Measurements from ENCODE around the gene TGM3. TPM values are rescaled to one million over a fixed set of nuclear protein-coding genes. Genes with fewer than 3 reads are reported as not detected.

The TGM3 gene
- total RNA-seq, 5 donors from 2014 or later (not counting 1 experiment from before 2014, with no cell fraction given): not detected

DNA sequence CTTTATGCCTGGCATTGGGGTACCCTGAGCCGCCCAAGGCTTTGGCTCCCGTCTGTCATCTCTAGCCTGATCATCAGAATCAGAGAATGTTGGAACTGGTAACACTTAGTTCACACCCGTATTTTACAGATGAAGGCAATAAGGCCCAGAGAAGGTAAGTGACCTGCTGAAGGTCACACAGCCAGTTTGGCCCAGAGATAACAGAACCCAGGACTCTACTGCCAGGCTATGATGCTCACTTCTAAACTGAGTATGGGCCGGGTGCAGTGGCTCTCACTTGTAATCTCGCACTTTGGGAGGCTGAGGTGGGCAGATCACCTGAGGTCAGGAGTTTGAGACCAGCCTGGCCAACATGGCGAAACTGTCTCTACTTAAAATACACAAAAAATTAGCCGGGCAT, 83.1 kb downstream of the TGM3 start:
- H3K4me3 ChIP-seq (ENCODE audit: control insufficient read depth in 1 of 2, extremely low read depth in 1 of 2, low read length in 1 of 2): no peak overlapping the region
- Mint-ChIP-seq H3K4me1 (peaks cover 21 to 30% (median 25%) of the 10 kb centered on the region in 3 donors), H3K27ac (no peak overlapping the region), H3K36me3 (no peaks in the 10 kb centered on the region), H3K9me3 (no peaks in the 10 kb centered on the region), H3K4me3 (peak overlapping the region in 1 of 3 donors; percentile 66), H3K27me3 (peaks cover 11 to 16% of the 10 kb centered on the region in 2 donors)
- DNase-seq: no peak
- no peaks in the 10 kb centered on the region for H3K36me3 ChIP-seq (ENCODE audit: control insufficient read depth in 2 of 2, extremely low read depth in 1 of 2, insufficient read depth in 1 of 2, low read length in 1 of 2)
- POLR2A ChIA-PET: no interaction called here
- CTCF ChIA-PET: no interaction called here
- ATAC-seq (replicated peaks in 1 of 4): no peak
- H3K9me3 ChIP-seq: no peaks in the 10 kb centered on the region
- H3K4me1 ChIP-seq (ENCODE audit: control insufficient read depth in 1 of 2, extremely low read depth in 1 of 2, insufficient read depth in 2 of 2, low read length in 2 of 2): peaks cover 4 to 24% of the 10 kb centered on the region in 2 experiments
- H3K27ac ChIP-seq (ENCODE audit: low read length): no peak overlapping the region
- peaks cover 0 to 43% of the 10 kb centered on the region in 2 experiments for H3K27me3 ChIP-seq (replicated peaks in 1 of 2; ENCODE audit: control insufficient read depth in 2 of 2, extremely low read depth in 1 of 2, insufficient read depth in 2 of 2, low read length in 1 of 2)
- 97% methylated on average over 7 of the region's 7 CpGs for WGBS (ENCODE audit: insufficient coverage)

DNA sequence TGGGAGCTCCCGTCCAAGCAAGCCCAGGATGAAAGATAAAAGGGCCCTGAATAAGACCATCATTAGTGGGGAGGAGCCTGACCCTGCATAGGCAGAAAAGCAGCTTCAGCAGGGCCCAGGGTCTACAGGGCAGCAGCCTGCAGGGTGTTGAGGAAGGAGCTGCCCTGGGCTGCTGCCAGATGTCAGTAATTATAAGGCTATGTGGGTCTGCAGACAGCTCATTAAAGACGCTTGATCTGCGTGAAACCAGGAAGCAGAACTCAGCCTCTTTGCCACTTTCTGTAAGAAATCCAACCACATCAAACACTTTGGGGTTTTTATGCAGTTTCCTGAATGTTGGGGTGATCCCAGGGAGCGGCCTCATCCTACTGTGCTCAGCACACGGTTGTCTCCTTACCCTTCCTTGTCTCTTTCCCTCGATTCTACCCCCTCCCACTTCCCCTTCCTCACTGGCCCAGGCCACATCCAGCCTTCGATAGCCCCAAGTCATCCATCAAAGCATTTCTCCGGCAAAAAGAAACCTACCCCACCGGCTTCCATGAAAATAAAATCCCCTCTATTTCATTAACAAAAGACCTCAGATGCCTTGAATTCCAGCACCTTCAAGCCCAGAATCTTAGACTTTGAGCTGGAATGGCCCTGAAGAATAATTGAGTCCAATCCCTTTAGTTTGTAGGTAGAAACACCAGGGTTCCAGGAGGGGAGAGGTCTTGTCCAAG, 83.9 kb downstream of the TGM3 start:
- no peaks in the 10 kb centered on the region for H3K9me3 ChIP-seq
- no peaks in the 10 kb centered on the region for H3K9me3 Mint-ChIP-seq
- H3K27me3 Mint-ChIP-seq: peaks cover 5 to 18% of the 10 kb centered on the region in 2 donors
- peak overlapping the region in 1 of 2 donors; percentile 49 for H3K4me3 ChIP-seq (ENCODE audit: control insufficient read depth in 1 of 2, extremely low read depth in 1 of 2, low read length in 1 of 2)
- ATAC-seq (replicated peaks in 1 of 4) (peak; percentile 55 to 82 (median 75)), DNase-seq (peak in 18 of 35 experiments; percentile 1 to 63 (median 8))
- H3K27ac Mint-ChIP-seq: no peak overlapping the region
- H3K4me1 Mint-ChIP-seq: peaks cover 26 to 30% (median 27%) of the 10 kb centered on the region in 3 donors
- ChIA-PET POLR2A (interaction anchor here in 1 of 2 donors (0.6 kb wide), 1 partner anchor 12 kb away, joined by 3 read pairs; no protein-coding TSS in a partner anchor), CTCF (interaction anchor here in 1 of 2 donors (0.6 kb wide), 1 partner anchor 603 kb away, joined by 4 read pairs; no protein-coding TSS in a partner anchor)
- H3K36me3 Mint-ChIP-seq: no peaks in the 10 kb centered on the region
- no peak overlapping the region for H3K27ac ChIP-seq (ENCODE audit: low read length)
- peak overlapping the region in 2 of 3 donors; percentile 18 to 66 for H3K4me3 Mint-ChIP-seq
- H3K36me3 ChIP-seq (ENCODE audit: control insufficient read depth in 2 of 2, extremely low read depth in 1 of 2, insufficient read depth in 1 of 2, low read length in 1 of 2): no peaks in the 10 kb centered on the region
- peaks cover 0 to 39% of the 10 kb centered on the region in 2 experiments for H3K27me3 ChIP-seq (replicated peaks in 1 of 2; ENCODE audit: control insufficient read depth in 2 of 2, extremely low read depth in 1 of 2, insufficient read depth in 2 of 2, low read length in 1 of 2)
- 3% methylated on average over 5 of the region's 9 CpGs for WGBS (ENCODE audit: insufficient coverage)
- peaks cover 4 to 24% of the 10 kb centered on the region in 2 experiments for H3K4me1 ChIP-seq (ENCODE audit: control insufficient read depth in 1 of 2, extremely low read depth in 1 of 2, insufficient read depth in 2 of 2, low read length in 2 of 2)

DNA sequence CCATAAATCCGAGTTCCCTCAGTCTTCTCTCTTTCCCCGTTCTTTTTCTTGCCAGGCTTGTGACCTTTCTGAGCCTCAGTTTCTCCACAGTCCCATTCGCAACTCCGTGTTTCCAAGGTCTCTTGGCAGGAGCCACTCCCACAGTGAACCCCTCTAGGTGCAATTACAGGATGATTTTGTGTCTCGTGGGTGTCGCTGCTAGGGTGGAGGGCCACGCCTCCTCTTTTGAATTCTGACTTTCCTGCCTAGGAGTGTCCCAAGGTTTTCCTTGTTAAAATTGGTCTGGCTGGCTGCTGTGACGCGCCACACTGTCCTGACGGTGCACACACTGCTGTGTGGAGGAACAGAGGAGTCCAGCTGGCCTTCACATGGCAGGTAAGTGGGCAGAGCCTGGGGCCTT, 84.8 kb downstream of the TGM3 start, which contains the start of gene TGM6:
TSS of gene TGM6 (plus strand) at position 301 of the 400 bp plus-strand sequence. CDS start at position 369, 68 bp downstream.
- Mint-ChIP-seq H3K27ac (no peak within 1 kb of the TSS), H3K27me3 (peaks cover 5 to 18% of the 10 kb centered on the region in 2 donors), H3K4me3 (peak within 1 kb of the TSS in 2 of 3 donors; percentile 18 to 66), H3K9me3 (no peaks in the 10 kb centered on the region), H3K4me1 (peaks cover 26 to 30% (median 27%) of the 10 kb centered on the region in 3 donors), H3K36me3 (no peaks in the 10 kb centered on the region)
- Histone ChIP-seq H3K36me3 (ENCODE audit: control insufficient read depth in 2 of 2, extremely low read depth in 1 of 2, insufficient read depth in 1 of 2, low read length in 1 of 2) (no peaks in the 10 kb centered on the region), H3K4me3 (ENCODE audit: control insufficient read depth in 1 of 2, extremely low read depth in 1 of 2, low read length in 1 of 2) (peak within 1 kb of the TSS in 1 of 2 donors; percentile 49), H3K27ac (ENCODE audit: low read length) (no peak within 1 kb of the TSS), H3K9me3 (no peaks in the 10 kb centered on the region), H3K4me1 (ENCODE audit: control insufficient read depth in 1 of 2, extremely low read depth in 1 of 2, insufficient read depth in 2 of 2, low read length in 2 of 2) (peaks cover 4 to 24% of the 10 kb centered on the region in 2 experiments), H3K27me3 (replicated peaks in 1 of 2; ENCODE audit: control insufficient read depth in 2 of 2, extremely low read depth in 1 of 2, insufficient read depth in 2 of 2, low read length in 1 of 2) (peaks cover 0 to 34% of the 10 kb centered on the region in 2 experiments)
- 98% methylated on average over 10 of the region's 10 CpGs for WGBS (ENCODE audit: insufficient coverage)
- ChIA-PET POLR2A (interaction anchor here in 1 of 2 donors (0.6 kb wide), 1 partner anchor 11 kb away, joined by 3 read pairs; no protein-coding TSS in a partner anchor), CTCF (no interaction called here)
- ATAC-seq (replicated peaks in 1 of 4): no peak
- no peak for DNase-seq

DNA sequence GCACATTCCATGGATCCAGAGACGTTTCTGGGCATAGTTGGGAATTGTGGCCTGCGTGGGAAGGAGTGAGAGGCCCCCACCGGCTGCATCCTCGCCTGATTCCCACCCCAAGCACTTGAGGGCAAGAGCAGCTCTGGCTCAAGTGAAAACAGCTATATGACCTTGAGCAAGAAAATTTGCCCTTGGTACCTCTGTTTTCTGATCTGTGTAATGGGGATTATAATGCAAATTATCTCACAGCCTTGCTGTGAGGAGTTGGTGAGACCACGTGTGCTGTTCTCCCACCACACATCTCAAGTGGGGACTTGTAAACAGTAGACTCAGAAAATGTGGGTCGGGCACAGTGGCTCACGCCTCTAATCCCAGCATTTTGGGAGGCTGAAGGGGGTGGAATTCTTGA, 85.5 kb downstream of the TGM3 start:
- Mint-ChIP-seq H3K4me1 (peaks cover 26 to 30% (median 27%) of the 10 kb centered on the region in 3 donors), H3K36me3 (no peaks in the 10 kb centered on the region), H3K27ac (no peak overlapping the region), H3K4me3 (no peak overlapping the region), H3K9me3 (peaks cover 0 to 3% (median 0%) of the 10 kb centered on the region in 3 donors), H3K27me3 (peaks cover 2 to 14% of the 10 kb centered on the region in 2 donors)
- Histone ChIP-seq H3K4me3 (ENCODE audit: control insufficient read depth in 1 of 2, extremely low read depth in 1 of 2, low read length in 1 of 2) (no peak overlapping the region), H3K36me3 (ENCODE audit: control insufficient read depth in 2 of 2, extremely low read depth in 1 of 2, insufficient read depth in 1 of 2, low read length in 1 of 2) (no peaks in the 10 kb centered on the region), H3K9me3 (no peaks in the 10 kb centered on the region), H3K27me3 (replicated peaks in 1 of 2; ENCODE audit: control insufficient read depth in 2 of 2, extremely low read depth in 1 of 2, insufficient read depth in 2 of 2, low read length in 1 of 2) (peaks cover 0 to 28% of the 10 kb centered on the region in 2 experiments), H3K27ac (ENCODE audit: low read length) (no peak overlapping the region), H3K4me1 (ENCODE audit: control insufficient read depth in 1 of 2, extremely low read depth in 1 of 2, insufficient read depth in 2 of 2, low read length in 2 of 2) (peaks cover 4 to 24% of the 10 kb centered on the region in 2 experiments)
- no peak for ATAC-seq (replicated peaks in 1 of 4)
- ChIA-PET CTCF (no interaction called here), POLR2A (no interaction called here)
- no CpG with 5 or more reads among the region's 7 CpGs for WGBS (ENCODE audit: insufficient coverage)
- no peak for DNase-seq

DNA sequence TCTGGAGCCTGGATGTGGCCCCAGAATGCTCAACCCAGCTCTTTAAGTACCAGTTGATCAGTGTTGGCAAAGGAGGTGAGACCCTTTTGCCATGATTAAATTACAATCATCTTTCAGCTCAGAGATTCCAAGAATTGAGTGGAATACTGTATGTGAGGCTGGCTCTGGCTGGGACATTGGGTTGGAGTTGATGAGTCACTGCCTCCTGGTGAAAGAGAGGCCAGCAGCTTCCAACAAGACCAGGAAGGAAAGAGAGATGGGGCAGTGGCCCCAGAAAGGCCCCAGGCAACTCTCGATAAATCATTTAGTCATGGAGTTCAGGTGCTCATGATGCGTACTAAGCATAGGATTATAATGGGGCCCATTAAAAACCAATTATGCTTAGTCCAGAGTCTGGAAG, 87.0 kb downstream of the TGM3 start:
- 100% methylated on average over 2 of the region's 2 CpGs for WGBS (ENCODE audit: insufficient coverage)
- no peak overlapping the region for H3K4me3 ChIP-seq (ENCODE audit: control insufficient read depth in 1 of 2, extremely low read depth in 1 of 2, low read length in 1 of 2)
- ATAC-seq (replicated peaks in 1 of 4): no peak
- H3K9me3 ChIP-seq: no peaks in the 10 kb centered on the region
- H3K4me1 Mint-ChIP-seq: peaks cover 26 to 30% (median 27%) of the 10 kb centered on the region in 3 donors
- ChIA-PET POLR2A (no interaction called here), CTCF (no interaction called here)
- no peak overlapping the region for H3K27ac ChIP-seq (ENCODE audit: low read length)
- peaks cover 4 to 24% of the 10 kb centered on the region in 2 experiments for H3K4me1 ChIP-seq (ENCODE audit: control insufficient read depth in 1 of 2, extremely low read depth in 1 of 2, insufficient read depth in 2 of 2, low read length in 2 of 2)
- H3K36me3 Mint-ChIP-seq: no peaks in the 10 kb centered on the region
- H3K4me3 Mint-ChIP-seq: no peak overlapping the region
- no peaks in the 10 kb centered on the region for H3K36me3 ChIP-seq (ENCODE audit: control insufficient read depth in 2 of 2, extremely low read depth in 1 of 2, insufficient read depth in 1 of 2, low read length in 1 of 2)
- no peak overlapping the region for H3K27ac Mint-ChIP-seq
- peaks cover 0 to 28% of the 10 kb centered on the region in 2 experiments for H3K27me3 ChIP-seq (replicated peaks in 1 of 2; ENCODE audit: control insufficient read depth in 2 of 2, extremely low read depth in 1 of 2, insufficient read depth in 2 of 2, low read length in 1 of 2)
- peaks cover 3 to 12% (median 4%) of the 10 kb centered on the region in 3 donors for H3K9me3 Mint-ChIP-seq
- no peak for DNase-seq
- peaks cover 1 to 8% of the 10 kb centered on the region in 2 donors for H3K27me3 Mint-ChIP-seq

DNA sequence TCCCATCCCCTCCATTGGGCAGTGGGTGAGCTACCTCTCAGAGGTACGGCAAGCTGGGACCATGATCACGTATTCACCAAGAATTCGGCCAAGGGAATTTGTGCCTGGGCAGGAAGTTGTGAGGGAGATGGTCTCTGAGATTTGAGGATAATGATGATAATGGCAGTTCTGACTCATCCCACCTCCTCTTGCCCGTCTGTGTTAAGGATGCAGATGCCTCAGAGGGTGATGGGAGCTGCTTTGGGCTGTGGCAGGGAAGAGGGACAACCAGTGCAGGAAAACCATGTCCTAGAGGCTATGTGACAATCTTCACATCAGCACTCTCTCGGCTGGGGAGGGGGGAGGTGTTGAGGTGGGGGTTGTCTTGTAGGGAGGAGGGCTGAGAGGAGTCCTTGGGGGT, 89.2 kb downstream of the TGM3 start:
- no peak for DNase-seq
- H3K36me3 ChIP-seq (ENCODE audit: control insufficient read depth in 2 of 2, extremely low read depth in 1 of 2, insufficient read depth in 1 of 2, low read length in 1 of 2): no peaks in the 10 kb centered on the region
- no peak for ATAC-seq (replicated peaks in 1 of 4)
- peaks cover 0 to 6% of the 10 kb centered on the region in 2 experiments for H3K4me1 ChIP-seq (ENCODE audit: control insufficient read depth in 1 of 2, extremely low read depth in 1 of 2, insufficient read depth in 2 of 2, low read length in 2 of 2)
- H3K27me3 ChIP-seq (replicated peaks in 1 of 2; ENCODE audit: control insufficient read depth in 2 of 2, extremely low read depth in 1 of 2, insufficient read depth in 2 of 2, low read length in 1 of 2): peaks cover 0 to 25% of the 10 kb centered on the region in 2 experiments
- 70% methylated on average over 2 of the region's 5 CpGs for WGBS (ENCODE audit: insufficient coverage)
- ChIA-PET CTCF (no interaction called here), POLR2A (no interaction called here)
- H3K4me1 Mint-ChIP-seq: peaks cover 8 to 13% (median 11%) of the 10 kb centered on the region in 3 donors
- H3K4me3 Mint-ChIP-seq: no peak overlapping the region
- H3K27me3 Mint-ChIP-seq: peaks cover 1 to 13% of the 10 kb centered on the region in 2 donors
- H3K27ac Mint-ChIP-seq: no peak overlapping the region
- no peak overlapping the region for H3K4me3 ChIP-seq (ENCODE audit: control insufficient read depth in 1 of 2, extremely low read depth in 1 of 2, low read length in 1 of 2)
- no peaks in the 10 kb centered on the region for H3K36me3 Mint-ChIP-seq
- H3K27ac ChIP-seq (ENCODE audit: low read length): no peak overlapping the region
- H3K9me3 Mint-ChIP-seq: peaks cover 4 to 25% (median 7%) of the 10 kb centered on the region in 3 donors
- no peaks in the 10 kb centered on the region for H3K9me3 ChIP-seq
